ENCODE results near the gene LRRC4C. TPM values are rescaled to one million over a fixed set of nuclear protein-coding genes. Genes with fewer than 3 reads are reported as not detected.

LRRC4C gene
- polyA plus RNA-seq, 1 of the 3 experiments (the other 2 are of a cell fraction), result 0.16 TPM

DNA sequence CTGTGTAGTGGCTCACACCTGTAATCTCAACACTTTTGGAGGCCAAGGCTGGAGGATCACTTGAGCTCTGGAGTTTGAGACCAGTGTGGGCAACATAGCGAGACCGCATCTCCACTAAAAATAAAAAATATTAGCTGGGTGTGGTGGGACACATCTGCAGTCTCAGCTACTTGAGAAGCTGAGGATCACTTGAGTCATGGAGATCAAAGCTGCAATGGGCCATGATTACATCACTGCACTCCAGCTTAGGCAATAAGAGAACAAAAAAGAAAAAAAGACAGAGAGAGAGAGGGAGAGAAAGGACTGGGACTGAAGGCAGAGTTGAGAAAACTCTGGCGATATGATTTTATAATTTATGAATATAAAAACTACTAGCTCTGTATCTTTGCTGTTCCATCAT lies 473.1 kb downstream of the LRRC4C start:
- Histone ChIP-seq H2AFZ (ENCODE audit: low read depth) (no peak overlapping the region), H3K79me2 (ENCODE audit: insufficient read depth) (no peaks in the 10 kb centered on the region), H3K9me2 (no peaks in the 10 kb centered on the region), H4K20me1 (ENCODE audit: insufficient read depth) (no peaks in the 10 kb centered on the region), H3K27me3 (ENCODE audit: insufficient read depth) (no peaks in the 10 kb centered on the region), H3K9ac (no peak overlapping the region), H3K27ac (ENCODE audit: low read depth in 2 of 2, low read length in 1 of 2) (no peak overlapping the region), H3K4me1 (ENCODE audit: control insufficient read depth in 1 of 2, insufficient read depth in 2 of 2, low read depth in 1 of 2, low read length in 1 of 2) (no peaks in the 10 kb centered on the region), H3K36me3 (replicated peaks in 1 of 2; ENCODE audit: control insufficient read depth in 1 of 2, insufficient read depth in 2 of 2, low read length in 1 of 2) (no peaks in the 10 kb centered on the region), H3K4me3 (ENCODE audit: low read depth in 2 of 2, low read length in 1 of 2) (no peak overlapping the region), H3K9me3 (no peaks in the 10 kb centered on the region), H3K4me2 (no peak overlapping the region), H3F3A (replicated peaks; ENCODE audit: insufficient read depth) (no peaks in the 10 kb centered on the region)
- ChIA-PET POLR2A (no interaction called here), CTCF (no interaction called here)
- TF ChIP-seq SIN3A (IDR thresholded peaks at IDR 0.05; ENCODE audit: borderline replicate concordance, low read depth, low read length), result no peak
- no peak for TF ChIP-seq JUND (IDR thresholded peaks at IDR 0.05)
- no peak for TF ChIP-seq CHD2 (IDR thresholded peaks at IDR 0.05; ENCODE audit: low read length, partially characterized antibody)
- TF ChIP-seq GATA2 (CRISPR knock-in tag; IDR thresholded peaks at IDR 0.05), result no peak
- TF ChIP-seq, protein P1, sequence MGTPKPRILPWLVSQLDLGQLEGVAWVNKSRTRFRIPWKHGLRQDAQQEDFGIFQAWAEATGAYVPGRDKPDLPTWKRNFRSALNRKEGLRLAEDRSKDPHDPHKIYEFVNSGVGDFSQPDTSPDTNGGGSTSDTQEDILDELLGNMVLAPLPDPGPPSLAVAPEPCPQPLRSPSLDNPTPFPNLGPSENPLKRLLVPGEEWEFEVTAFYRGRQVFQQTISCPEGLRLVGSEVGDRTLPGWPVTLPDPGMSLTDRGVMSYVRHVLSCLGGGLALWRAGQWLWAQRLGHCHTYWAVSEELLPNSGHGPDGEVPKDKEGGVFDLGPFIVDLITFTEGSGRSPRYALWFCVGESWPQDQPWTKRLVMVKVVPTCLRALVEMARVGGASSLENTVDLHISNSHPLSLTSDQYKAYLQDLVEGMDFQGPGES (IDR thresholded peaks at IDR 0.05; ENCODE audit: low read depth, low read length), result no peak
- no peak for TF ChIP-seq EZH2phosphoT487 (IDR thresholded peaks at IDR 0.05; ENCODE audit: borderline replicate concordance, low read depth)
- TF ChIP-seq FOXJ3 (CRISPR knock-in tag; IDR thresholded peaks at IDR 0.05), result no peak
- no peak for TF ChIP-seq GABPA (IDR thresholded peaks at IDR 0.05; ENCODE audit: low read depth)
- TF ChIP-seq MXI1 (IDR thresholded peaks at IDR 0.05; ENCODE audit: low read depth, low read length), result no peak
- no peak for TF ChIP-seq SMC3 (IDR thresholded peaks at IDR 0.05; ENCODE audit: low read depth, low read length)
- TF ChIP-seq, protein P2, sequence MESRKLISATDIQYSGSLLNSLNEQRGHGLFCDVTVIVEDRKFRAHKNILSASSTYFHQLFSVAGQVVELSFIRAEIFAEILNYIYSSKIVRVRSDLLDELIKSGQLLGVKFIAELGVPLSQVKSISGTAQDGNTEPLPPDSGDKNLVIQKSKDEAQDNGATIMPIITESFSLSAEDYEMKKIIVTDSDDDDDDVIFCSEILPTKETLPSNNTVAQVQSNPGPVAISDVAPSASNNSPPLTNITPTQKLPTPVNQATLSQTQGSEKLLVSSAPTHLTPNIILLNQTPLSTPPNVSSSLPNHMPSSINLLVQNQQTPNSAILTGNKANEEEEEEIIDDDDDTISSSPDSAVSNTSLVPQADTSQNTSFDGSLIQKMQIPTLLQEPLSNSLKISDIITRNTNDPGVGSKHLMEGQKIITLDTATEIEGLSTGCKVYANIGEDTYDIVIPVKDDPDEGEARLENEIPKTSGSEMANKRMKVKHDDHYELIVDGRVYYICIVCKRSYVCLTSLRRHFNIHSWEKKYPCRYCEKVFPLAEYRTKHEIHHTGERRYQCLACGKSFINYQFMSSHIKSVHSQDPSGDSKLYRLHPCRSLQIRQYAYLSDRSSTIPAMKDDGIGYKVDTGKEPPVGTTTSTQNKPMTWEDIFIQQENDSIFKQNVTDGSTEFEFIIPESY (IDR thresholded peaks at IDR 0.05; ENCODE audit: borderline replicate concordance, low read depth), result no peak
- no peak for TF ChIP-seq RXRA (IDR thresholded peaks at IDR 0.05; ENCODE audit: borderline replicate concordance, low read depth)
- no peak for TF ChIP-seq TCF12 (IDR thresholded peaks at IDR 0.05)
- TF ChIP-seq EP300 (IDR thresholded peaks at IDR 0.05; ENCODE audit: borderline replicate concordance in 1 of 2, low read depth in 1 of 2, low read length in 1 of 2), result no peak
- no peak for DNase-seq
- WGBS (ENCODE audit: low lambda C conversion rate), result 12% methylated on average over 3 of the region's 3 CpGs

DNA sequence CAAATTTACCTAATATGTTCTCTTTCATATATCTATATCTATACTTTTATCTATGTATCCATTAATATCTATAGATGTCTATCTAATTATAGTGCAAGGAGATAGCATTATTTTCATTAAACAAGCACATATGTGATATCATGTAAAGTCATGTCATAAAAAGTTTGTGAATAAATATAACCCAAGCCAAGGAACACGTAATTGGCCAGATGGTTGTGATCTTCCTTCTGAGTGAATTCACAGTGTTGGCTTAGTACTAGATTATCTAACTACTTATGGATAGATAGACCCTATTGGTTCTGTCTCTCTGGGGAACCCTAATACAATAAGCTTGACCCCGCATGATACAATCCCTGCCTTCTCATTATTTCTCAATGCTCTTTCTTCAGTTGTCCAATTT lies 484.4 kb downstream of the LRRC4C start:
- ChIA-PET POLR2A (no interaction called here), CTCF (no interaction called here)
- Histone ChIP-seq H3K4me1 (ENCODE audit: control insufficient read depth in 1 of 2, insufficient read depth in 2 of 2, low read depth in 1 of 2, low read length in 1 of 2) (no peaks in the 10 kb centered on the region), H3K9ac (no peak overlapping the region), H2AFZ (ENCODE audit: low read depth) (no peak overlapping the region), H3K4me2 (no peak overlapping the region), H3K9me2 (no peaks in the 10 kb centered on the region), H3K27me3 (ENCODE audit: insufficient read depth) (no peaks in the 10 kb centered on the region), H3K79me2 (ENCODE audit: insufficient read depth) (no peaks in the 10 kb centered on the region), H3K36me3 (replicated peaks in 1 of 2; ENCODE audit: control insufficient read depth in 1 of 2, insufficient read depth in 2 of 2, low read length in 1 of 2) (no peaks in the 10 kb centered on the region), H3F3A (replicated peaks; ENCODE audit: insufficient read depth) (no peaks in the 10 kb centered on the region), H3K27ac (ENCODE audit: low read depth in 2 of 2, low read length in 1 of 2) (no peak overlapping the region), H4K20me1 (ENCODE audit: insufficient read depth) (no peaks in the 10 kb centered on the region), H3K4me3 (ENCODE audit: low read depth in 2 of 2, low read length in 1 of 2) (no peak overlapping the region), H3K9me3 (no peaks in the 10 kb centered on the region)
- no peak for DNase-seq
- 27% methylated on average over 2 of the region's 2 CpGs for WGBS (ENCODE audit: low lambda C conversion rate)
- TF ChIP-seq POLR2AphosphoS5 (IDR thresholded peaks at IDR 0.05; ENCODE audit: low read depth, low read length) (no peak), CHD2 (IDR thresholded peaks at IDR 0.05; ENCODE audit: low read length, partially characterized antibody) (no peak), RXRA (IDR thresholded peaks at IDR 0.05; ENCODE audit: borderline replicate concordance, low read depth) (no peak), RFX5 (IDR thresholded peaks at IDR 0.05; ENCODE audit: low read length) (no peak)
- TF ChIP-seq, protein P2 (IDR thresholded peaks at IDR 0.05; ENCODE audit: borderline replicate concordance, low read depth), result no peak
- TF ChIP-seq, protein P3, sequence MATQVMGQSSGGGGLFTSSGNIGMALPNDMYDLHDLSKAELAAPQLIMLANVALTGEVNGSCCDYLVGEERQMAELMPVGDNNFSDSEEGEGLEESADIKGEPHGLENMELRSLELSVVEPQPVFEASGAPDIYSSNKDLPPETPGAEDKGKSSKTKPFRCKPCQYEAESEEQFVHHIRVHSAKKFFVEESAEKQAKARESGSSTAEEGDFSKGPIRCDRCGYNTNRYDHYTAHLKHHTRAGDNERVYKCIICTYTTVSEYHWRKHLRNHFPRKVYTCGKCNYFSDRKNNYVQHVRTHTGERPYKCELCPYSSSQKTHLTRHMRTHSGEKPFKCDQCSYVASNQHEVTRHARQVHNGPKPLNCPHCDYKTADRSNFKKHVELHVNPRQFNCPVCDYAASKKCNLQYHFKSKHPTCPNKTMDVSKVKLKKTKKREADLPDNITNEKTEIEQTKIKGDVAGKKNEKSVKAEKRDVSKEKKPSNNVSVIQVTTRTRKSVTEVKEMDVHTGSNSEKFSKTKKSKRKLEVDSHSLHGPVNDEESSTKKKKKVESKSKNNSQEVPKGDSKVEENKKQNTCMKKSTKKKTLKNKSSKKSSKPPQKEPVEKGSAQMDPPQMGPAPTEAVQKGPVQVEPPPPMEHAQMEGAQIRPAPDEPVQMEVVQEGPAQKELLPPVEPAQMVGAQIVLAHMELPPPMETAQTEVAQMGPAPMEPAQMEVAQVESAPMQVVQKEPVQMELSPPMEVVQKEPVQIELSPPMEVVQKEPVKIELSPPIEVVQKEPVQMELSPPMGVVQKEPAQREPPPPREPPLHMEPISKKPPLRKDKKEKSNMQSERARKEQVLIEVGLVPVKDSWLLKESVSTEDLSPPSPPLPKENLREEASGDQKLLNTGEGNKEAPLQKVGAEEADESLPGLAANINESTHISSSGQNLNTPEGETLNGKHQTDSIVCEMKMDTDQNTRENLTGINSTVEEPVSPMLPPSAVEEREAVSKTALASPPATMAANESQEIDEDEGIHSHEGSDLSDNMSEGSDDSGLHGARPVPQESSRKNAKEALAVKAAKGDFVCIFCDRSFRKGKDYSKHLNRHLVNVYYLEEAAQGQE (IDR thresholded peaks at IDR 0.05; ENCODE audit: low read depth, low read length), result no peak

Data from SK-N-SH (cell line).